C4-2B (cell line): ENCODE results near the gene ADPRS.

ENCODE experiments used
- CTCF ChIP-seq: fragments of 450-650 bp; conservative IDR thresholded peaks from 2 replicates; pipeline ENCODE4 v1.5.1; 2017; ENCODE audit warnings: mild to moderate bottlenecking
- ZFX ChIP-seq: fragments of 450-650 bp; IDR thresholded peaks from 2 replicates; pipeline ENCODE4 v1.6.1; 2017

DNA sequence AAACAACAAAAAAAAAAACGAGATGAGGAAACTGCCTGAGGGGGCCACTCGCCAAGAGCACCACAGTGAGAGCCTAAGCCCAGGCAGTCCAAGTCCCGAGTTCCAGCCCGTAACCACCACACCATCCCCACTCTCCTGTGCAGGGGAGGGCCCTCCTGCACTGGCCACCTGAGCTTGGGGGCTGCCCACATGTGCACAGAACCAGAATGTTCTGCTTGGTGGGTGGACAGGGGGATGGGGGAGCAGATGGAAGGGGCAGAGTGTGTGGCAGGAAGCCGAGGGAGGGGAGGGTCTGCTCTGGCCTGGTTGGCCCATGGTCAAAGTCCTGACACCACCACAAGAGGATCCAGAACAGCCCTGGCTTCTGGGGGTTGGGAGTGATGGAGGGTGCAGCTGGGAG, 17.6 kb downstream of the ADPRS start:
- no peak for TF ChIP-seq CTCF
- TF ChIP-seq ZFX: no peak
